Activated CD4-positive, CD25-positive, alpha-beta regulatory T cell (primary cell): ENCODE data around the gene GPC5.
"Not testable (repeated sequence)": the region's sequence is repeated elsewhere in the genome, so short reads cannot be mapped to it uniquely, and the experiment has no call there.

ENCODE experiments used
- DNase-seq, 4 experiments: peaks; one replicate each; lab custom pipeline; 2025; lab: John Stamatoyannopoulos, UW

Gene GPC5

GRCh38 chr13:92649140-92649813 lies 1250.9 kb downstream of the GPC5 start:
- DNase-seq: no peak

- no peak for DNase-seq
Observed at GRCh38 chr13:92656103-92656502, 1257.7 kb downstream of the GPC5 start.

- no peak for DNase-seq
Observed at GRCh38 chr13:92656648-92657047, 1258.2 kb downstream of the GPC5 start.

GRCh38 chr13:92657565-92657964 lies 1259.1 kb downstream of the GPC5 start:
- DNase-seq: no peak

GRCh38 chr13:92658293-92658692 lies 1259.9 kb downstream of the GPC5 start:
- DNase-seq: no peak

- no peak for DNase-seq
Observed at GRCh38 chr13:92661406-92661805, 1263.0 kb downstream of the GPC5 start.

GRCh38 chr13:92668157-92668556 lies 1269.7 kb downstream of the GPC5 start:
- no peak for DNase-seq

GRCh38 chr13:92670096-92670495 lies 1271.7 kb downstream of the GPC5 start:
- no peak for DNase-seq

GRCh38 chr13:92671821-92672220 lies 1273.4 kb downstream of the GPC5 start:
- no peak for DNase-seq

GRCh38 chr13:92676246-92676645 lies 1277.8 kb downstream of the GPC5 start:
- no peak for DNase-seq

GRCh38 chr13:92677571-92677970 lies 1279.2 kb downstream of the GPC5 start:
- DNase-seq: no peak

- no peak for DNase-seq
Observed at GRCh38 chr13:92679602-92680001, 1281.2 kb downstream of the GPC5 start.

GRCh38 chr13:92681239-92681638 lies 1282.8 kb downstream of the GPC5 start:
- no peak for DNase-seq

GRCh38 chr13:92682832-92683517 lies 1284.6 kb downstream of the GPC5 start:
- no peak for DNase-seq

- no peak for DNase-seq
Observed at GRCh38 chr13:92694047-92694446, 1295.6 kb downstream of the GPC5 start.

- DNase-seq: not testable (repeated sequence)
Observed at GRCh38 chr13:92695827-92696226, 1297.4 kb downstream of the GPC5 start.

- no peak for DNase-seq
Observed at GRCh38 chr13:92716749-92717148, 1318.3 kb downstream of the GPC5 start.

- no peak for DNase-seq
Observed at GRCh38 chr13:92717857-92718256, 1319.4 kb downstream of the GPC5 start.

- DNase-seq: no peak
Observed at GRCh38 chr13:92719868-92720267, 1321.4 kb downstream of the GPC5 start.

GRCh38 chr13:92721620-92722019 lies 1323.2 kb downstream of the GPC5 start:
- DNase-seq: no peak

GRCh38 chr13:92727118-92727517 lies 1328.7 kb downstream of the GPC5 start:
- DNase-seq: no peak

GRCh38 chr13:92734068-92734467 lies 1335.6 kb downstream of the GPC5 start:
- no peak for DNase-seq

- DNase-seq: no peak
Observed at GRCh38 chr13:92734545-92734944, 1336.1 kb downstream of the GPC5 start.

GRCh38 chr13:92735909-92736308 lies 1337.5 kb downstream of the GPC5 start:
- no peak for DNase-seq
